Epithelial cell of prostate (primary cell): ENCODE data around the gene DAP3.
"Not testable (repeated sequence)": the region's sequence is repeated elsewhere in the genome, so short reads cannot be mapped to it uniquely, and the experiment has no call there.

Experiments
- DNase-seq: peaks from one replicate; pipeline ENCODE4 v3.0.0-alpha.2; 2011; ENCODE audit warnings: low read depth, low spot score
- H3K27ac ChIP-seq: fragments of 450-650 bp; 2 replicates; pipeline ENCODE4 v1.5.1; 2017; ENCODE audit warnings: mild to moderate bottlenecking

Gene DAP3

GRCh38 chr1:155689081-155689607 is at the start of gene DAP3:
Gene DAP3, plus strand, starts transcription at chr1:155689091. Its CDS starts 20,689 bp downstream, at chr1:155709780.
- not testable (repeated sequence) for DNase-seq
- H3K27ac ChIP-seq, result peak within 1 kb of the TSS; percentile 88

DNA sequence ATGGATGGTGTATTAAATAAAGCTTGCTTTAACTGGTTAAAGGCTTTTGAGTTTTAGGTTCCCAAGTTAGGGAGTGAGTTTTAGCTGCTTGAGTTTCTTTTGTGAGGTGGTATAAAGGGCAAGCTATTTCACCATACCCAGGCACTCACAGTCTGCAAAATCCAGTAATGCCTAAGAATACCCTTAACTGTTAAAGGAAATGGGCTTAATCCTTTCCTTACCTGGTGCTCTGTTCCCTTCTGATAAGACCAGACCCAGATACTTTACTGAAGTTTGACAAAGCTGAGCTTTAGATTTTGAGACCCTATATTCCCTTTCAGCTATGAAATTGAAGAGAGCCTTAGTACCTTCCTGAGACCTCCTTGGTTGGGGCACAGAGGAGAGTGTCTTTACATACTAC is 48.5 kb upstream of the DAP3 start:
- H3K27ac ChIP-seq, result no peak overlapping the region
- DNase-seq, result no peak

DNA sequence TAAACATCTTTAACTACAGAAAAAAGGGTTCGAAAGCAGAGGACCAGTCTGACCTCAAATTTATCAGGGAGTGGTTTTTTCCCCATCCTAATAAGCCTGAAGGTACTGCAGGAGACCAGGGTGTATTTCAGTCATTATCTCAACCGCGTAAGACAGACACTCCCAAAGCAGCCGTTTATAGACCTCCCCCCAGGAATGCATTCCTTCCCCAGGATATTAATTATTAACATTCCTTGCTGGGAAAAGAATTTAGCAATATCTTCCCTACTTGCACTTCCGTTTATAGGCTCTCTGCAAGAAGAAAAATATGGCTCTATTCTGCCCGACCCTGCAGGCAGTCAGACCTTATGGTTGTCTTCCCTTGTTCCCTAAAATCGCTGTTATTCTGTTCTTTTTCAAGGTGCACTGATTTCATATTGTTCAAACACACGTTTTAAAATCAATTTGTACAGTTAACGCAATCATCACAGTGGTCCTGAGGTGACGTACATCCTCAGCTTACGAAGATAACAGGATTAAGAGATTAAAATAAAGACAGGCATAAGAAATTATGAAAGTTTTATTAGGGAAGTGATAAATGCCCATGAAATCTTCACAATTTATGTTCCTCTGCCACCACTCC is 46.2 kb upstream of the DAP3 start:
- H3K27ac ChIP-seq, DNase-seq: not testable (repeated sequence)

DNA sequence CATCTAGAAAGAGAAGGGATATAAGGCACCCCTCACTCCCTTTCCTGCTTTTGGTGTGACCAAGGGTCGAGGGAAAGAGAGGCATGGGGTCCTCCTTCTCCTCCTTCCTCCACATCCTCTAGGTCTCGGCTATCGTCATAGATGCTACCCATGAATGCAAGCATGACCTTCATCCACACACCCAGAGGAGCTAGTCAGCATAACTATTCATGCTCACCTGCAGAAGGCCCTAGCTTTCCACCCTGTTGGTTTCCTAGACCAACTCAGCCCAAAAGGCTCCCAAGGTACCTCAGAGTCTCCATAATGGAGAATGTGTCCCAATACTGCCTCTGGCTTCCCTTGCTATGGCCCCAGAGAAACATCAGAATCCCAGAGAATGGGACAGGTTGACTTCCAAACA is 45.7 kb upstream of the DAP3 start:
- no peak overlapping the region for H3K27ac ChIP-seq
- DNase-seq, result no peak

GRCh38 chr1:155645034-155645598 is 43.8 kb upstream of the DAP3 start:
- no peak for DNase-seq

GRCh38 chr1:155645648-155646047 is 43.2 kb upstream of the DAP3 start:
- no peak for DNase-seq
- H3K27ac ChIP-seq, result peak overlapping the region; percentile 83

More at GRCh38 chr1:155645034-155645598, 43.8 kb upstream of the DAP3 start:
- H3K27ac ChIP-seq, result peak overlapping the region; percentile 83

- H3K27ac ChIP-seq, result peak overlapping the region; percentile 83
- DNase-seq, result no peak
Measured at GRCh38 chr1:155646307-155646706, 42.6 kb upstream of the DAP3 start.

DNA sequence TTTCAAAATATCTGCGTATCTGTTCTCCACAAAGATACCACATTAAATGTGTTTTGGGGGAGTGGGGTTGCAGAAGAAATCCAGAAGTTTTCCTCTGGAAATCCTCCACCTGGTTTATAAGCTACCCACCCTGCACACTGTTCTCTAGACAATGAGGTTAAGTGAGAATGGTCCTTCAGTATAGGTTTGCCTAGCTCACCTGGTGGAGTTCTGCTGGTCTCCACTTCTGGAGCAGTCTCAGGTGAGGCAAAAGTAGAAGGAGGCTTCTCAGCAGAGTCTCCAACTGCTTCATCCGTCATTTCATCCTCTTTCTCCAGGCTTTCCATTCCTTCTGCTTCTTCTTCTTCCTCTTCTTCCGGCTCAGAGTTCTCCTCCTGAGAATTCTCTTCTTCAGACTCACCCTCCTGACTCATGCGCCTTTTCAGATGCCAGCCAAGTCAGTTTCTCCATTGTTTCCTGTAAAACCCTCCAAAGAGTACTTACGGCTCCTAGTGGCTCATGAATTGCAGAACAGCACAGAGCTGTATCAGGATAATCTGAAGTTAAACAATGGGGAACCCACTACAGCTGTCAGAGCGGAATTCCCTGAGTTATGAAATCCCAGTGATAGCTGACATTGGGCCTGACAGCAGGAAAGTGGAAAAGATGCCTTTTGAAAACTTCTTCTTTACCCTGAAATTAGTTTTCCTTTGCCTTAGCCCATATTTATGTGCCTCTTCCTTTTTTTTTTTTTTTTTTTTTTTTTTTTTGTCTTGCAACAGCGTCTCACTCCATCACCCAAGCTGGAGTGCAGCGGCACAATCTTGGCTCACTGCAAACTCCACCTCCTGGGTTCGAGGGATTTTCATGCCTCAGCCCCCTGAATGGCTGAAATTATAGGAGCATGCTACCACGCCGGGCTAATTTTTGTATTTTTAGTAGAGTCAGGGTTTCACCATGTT is 40.4 kb upstream of the DAP3 start:
- DNase-seq, result peak; percentile 75
- peak overlapping the region; percentile 83 for H3K27ac ChIP-seq

GRCh38 chr1:155649676-155650075 is 39.2 kb upstream of the DAP3 start:
- DNase-seq, result no peak
- no peak overlapping the region for H3K27ac ChIP-seq

GRCh38 chr1:155650231-155650757 is 38.6 kb upstream of the DAP3 start:
- no peak for DNase-seq
- peak overlapping the region; percentile 84 for H3K27ac ChIP-seq

DNA sequence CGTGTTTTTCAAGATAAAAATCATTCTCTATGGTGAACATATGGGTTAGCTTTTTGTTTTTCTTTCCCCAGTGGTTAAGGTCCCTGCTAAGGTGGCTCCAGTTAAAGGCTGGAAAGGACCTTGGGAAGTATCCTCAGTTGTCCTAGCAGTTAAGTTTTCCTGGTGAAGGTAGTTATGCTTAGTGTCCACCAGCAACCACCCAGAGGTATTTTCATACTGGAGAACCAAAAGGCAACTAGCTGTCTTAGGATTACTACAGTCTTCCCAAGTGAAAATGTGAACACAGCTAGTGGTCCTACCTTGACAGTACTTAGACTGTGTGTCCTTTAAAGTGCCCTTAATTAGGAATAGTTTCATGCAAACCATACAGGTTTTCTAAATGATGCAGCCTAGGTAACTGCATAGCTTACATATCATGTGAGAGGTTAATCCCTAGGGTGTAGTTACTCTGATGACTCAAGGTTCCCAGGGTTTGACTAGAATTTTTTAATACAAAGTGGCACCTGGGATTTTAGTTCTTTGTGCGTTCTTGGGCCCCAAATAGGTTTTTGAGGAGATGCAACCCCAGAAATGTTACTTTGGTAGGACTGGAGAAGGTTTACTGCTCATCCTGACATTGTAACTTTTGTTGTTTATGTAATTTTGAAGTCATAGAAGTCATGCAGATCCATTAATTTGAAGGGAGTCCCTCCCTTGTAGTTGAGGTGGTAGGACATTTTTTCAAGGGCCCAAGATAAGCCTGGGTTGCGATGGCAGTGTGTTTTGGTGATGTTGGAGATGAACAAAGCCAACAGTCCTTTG is 36.8 kb upstream of the DAP3 start:
- no peak for DNase-seq
- peak overlapping the region; percentile 84 for H3K27ac ChIP-seq

DNA sequence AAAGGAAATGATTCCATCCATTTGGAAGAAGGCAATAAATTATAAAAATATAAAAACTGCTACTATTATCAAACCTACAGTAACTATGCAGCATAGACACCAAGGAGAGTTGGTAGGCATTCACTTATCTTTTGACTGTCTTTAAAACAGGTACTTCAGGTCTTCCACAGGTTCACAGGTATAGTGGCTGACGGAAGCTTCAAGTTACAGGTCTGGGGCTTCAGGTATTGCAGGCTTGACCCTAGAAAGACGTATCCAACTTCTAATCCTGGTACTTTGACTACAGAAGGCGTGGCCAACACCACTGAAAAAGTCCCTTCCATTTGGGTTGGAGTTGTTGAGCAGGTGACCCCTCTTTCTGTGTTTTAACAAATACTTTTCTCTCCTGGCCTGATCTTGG is 35.9 kb upstream of the DAP3 start:
- DNase-seq, result no peak
- peak overlapping the region; percentile 84 for H3K27ac ChIP-seq

DNA sequence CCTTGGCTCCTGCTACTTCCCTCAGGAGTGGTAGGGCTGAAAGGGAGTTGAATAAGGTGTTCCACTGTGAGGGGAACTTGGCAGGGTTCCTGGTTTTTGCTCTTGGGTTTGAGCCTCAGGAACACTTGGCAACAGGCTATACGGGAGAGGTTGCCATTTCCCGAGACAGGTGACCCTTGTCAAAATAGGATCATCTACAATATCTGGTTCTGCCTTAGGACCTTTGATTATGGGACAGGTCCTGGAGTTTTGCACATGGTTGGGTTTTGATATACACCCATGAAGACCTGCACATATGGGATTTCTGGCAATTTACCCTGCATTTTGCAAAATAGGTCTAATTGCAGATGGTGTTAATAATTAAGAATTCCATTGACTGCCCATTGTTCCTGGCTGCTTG is 31.4 kb upstream of the DAP3 start:
- no peak overlapping the region for H3K27ac ChIP-seq
- DNase-seq, result no peak

DNA sequence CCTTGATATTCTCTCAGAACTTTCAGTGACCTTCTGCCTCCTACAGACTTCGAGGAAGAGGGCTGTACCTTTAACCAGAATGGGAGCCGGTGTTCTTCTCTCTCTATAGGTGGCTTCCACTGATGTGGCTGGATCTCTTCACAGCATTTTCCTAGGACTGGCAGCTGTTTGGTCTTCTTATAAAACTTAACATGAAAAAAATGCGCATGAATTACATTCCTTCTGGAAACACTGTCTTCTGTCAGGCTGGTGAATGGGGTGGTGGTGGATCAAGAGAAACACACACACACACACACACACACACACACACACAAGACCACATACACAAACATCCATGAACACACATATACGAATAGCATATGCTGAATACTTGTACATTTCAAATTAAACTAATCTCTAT is 27.7 kb upstream of the DAP3 start:
- not testable (repeated sequence) for DNase-seq, H3K27ac ChIP-seq

DNA sequence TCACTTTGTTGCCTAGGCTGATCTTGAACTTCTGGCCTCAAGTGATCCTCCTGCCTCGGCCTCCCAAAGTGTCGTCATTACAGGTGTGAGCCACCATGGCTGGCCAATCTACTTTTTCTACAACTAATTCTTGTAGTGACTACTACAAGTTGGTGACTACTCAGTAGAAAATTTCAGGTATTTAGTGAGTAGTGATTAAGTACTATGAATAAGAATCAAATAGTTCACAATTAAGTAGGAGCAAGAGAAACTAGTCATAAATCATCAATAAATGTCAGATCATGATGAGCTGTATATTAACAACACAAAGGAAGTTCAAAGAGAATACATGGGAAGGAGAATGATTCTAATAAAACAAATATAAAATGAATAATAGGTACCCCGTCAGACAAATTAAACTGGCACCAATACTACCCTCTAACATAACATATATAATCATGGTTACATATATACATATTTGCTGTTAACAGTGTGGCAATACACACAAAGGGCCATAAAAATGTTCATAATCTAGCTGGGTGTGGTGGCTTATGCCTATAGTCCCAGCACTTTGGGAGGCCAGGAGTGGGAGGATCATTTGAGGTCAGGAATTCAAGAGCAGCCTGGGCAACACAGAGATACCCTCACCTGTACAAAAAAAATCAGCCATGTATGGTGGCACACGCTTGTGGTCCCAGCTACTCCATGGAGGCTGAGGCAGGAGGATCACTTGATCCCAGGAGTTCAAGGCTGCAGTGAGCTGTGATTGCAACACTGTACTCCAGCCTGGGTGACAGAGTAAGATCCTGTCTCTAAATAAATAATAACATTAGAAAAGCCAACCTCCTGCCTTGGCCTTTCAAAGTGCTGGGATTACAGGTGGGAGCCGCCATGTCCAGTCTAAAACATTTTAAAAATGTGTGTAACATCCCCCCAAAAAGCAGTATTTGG is 19.4 kb upstream of the DAP3 start:
- DNase-seq, result no peak
- peak overlapping the region; percentile 23 for H3K27ac ChIP-seq

GRCh38 chr1:155671750-155672149 is 17.1 kb upstream of the DAP3 start:
- H3K27ac ChIP-seq, result no peak overlapping the region
- no peak for DNase-seq

- H3K27ac ChIP-seq, result no peak overlapping the region
- DNase-seq, result no peak
Measured at GRCh38 chr1:155673003-155673402, 15.9 kb upstream of the DAP3 start.

DNA sequence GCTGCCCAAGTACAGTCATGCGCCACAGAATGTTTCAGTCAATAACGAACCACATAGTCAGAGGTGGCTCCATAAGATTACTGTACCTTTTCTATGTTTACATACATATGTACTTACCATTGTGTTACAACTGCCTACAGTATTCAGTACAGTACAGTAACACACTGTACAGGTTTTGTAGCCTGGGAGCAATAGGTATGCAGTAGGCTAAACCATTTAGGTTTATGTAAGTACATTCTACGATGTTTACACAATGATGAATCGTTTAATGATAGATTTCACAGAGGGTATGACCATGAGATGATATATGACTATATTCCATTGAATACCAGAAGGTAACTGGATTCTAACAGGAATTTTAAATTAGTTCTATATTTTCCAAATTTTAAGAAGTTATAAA is 10.9 kb upstream of the DAP3 start:
- H3K27ac ChIP-seq, result no peak overlapping the region
- DNase-seq, result peak; percentile 67

DNA sequence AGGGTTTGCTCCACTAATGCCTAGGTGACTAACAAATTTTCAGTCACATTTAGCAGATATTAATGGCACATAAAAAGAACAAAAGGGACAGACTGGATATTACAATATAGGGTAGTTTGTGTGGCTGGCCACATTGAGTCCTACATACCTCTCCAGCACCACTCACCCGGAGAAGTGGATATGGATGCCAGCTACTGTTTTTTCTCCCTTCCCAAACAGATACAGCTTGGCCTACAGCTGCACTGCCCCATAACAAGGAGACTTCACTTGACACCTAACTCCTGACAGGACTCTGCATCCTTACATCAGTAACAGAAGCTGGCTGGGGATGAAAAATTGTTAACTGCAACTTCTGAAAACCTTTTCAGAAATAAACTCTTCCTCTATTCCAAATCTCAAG is 9.9 kb upstream of the DAP3 start:
- DNase-seq, H3K27ac ChIP-seq: not testable (repeated sequence)
